Measurements from ENCODE around the gene CADM2.
"Not testable (repeated sequence)": the region's sequence is repeated elsewhere in the genome, so short reads cannot be mapped to it uniquely, and the experiment has no call there.

CADM2 gene

DNA sequence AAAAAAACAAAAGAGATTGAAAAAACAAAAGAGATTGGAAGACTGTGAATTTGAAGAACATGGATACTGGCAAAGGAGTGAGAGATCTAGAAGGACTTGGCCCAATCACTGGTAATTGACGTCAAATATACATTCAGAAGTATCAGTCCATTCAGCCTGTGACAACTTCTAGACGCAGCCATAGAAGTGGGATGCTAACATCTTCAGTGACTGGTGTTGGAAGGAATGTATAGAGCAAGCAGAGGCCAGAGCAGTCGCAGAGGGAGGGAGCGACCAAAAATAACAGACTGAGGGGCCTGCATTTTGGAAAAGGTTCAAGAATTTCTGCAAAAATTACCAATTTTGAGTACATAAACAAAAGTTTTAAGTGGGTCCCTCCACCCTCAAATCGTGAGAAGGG is 473.3 kb downstream of the CADM2 start:
- DNase-seq (ENCODE audit: insufficient read length, low spot score) (no peak), FAIRE-seq (no peak)

GRCh38 chr3:85433319-85433718 is 474.5 kb downstream of the CADM2 start:
- DNase-seq (ENCODE audit: insufficient read length, low spot score): no peak

GRCh38 chr3:85455561-85456200 is 496.9 kb downstream of the CADM2 start:
- FAIRE-seq: no peak
- no peak for DNase-seq (ENCODE audit: insufficient read length, low spot score)

More at GRCh38 chr3:85433319-85433718, 474.5 kb downstream of the CADM2 start:
- no peak for FAIRE-seq

DNA sequence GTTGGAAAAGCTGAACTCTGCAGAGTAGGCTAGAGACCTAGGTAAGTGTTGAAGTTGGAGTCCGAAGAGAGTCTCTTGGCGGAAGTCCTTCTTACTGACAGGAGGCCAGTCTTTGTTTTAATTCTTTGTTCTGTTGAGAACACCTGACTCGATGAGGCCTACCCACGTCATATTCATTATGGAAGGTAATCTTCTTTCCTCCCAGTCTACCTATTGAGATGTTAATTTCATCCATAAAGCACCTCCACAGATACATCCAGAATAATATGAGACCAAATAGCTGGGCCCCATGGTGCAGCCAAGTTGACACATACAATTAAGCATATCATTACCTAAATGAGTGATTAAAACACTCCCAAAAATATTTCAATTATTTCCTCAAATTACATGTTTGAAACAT is 515.5 kb downstream of the CADM2 start:
- DNase-seq (ENCODE audit: insufficient read length, low spot score) (no peak), FAIRE-seq (no peak)

DNA sequence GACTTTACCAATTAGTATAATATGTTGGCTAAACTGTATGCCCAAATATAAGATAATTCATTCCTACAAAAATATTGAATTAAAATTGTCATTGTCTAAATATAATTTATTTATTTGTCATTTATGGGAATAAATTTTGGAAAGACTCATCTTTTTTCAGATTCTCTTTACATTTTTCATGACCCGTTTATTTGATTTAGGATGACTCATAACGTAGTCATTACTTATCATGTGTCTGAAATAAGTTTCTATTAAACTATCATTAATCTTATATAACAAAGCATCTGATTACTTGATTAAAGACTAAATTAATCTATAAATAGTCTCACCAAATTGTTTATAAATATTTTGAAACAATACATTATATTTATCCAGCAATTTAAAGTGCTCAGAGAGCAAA is 516.6 kb downstream of the CADM2 start:
- no peak for FAIRE-seq
- DNase-seq (ENCODE audit: insufficient read length, low spot score): no peak

- DNase-seq (ENCODE audit: insufficient read length, low spot score) (no peak), FAIRE-seq (no peak)
Observed at GRCh38 chr3:85476891-85477495, 518.2 kb downstream of the CADM2 start.

DNA sequence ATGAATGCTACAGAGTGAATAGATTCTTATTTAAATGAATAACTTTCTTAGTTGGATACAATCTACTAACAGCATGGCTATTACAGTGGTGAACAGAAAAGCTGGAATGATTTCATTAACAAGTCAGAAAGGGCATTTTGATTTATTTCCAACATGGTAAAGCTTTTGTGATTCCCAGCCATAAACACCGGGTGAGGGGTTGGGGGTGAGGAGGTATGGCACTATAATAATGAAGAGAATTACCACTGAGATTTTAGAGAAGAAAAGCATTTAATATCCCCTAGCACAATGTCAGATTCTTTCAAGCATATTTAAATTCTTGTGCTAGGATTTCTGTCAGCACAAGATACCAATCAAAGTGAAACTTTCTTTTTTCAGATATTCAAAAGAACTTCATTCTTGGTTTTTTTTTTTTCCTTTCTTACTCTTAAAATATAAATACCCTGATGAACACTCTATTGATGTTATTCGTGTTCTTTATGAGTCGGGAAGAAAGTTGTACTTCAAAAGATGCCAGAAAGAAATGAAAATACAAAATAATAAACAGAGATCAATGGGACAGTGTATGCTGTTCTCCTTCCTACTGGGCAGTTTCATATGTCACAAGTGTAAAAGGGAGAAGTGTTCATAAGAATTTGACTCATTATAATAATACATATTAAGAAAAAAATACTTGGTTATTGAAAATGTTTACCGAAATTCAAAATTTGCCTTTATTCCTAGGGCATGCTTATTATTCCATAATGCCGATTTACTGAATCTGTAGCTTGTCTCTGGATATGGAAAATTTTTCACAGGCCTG is 522.8 kb downstream of the CADM2 start:
- no peak for DNase-seq (ENCODE audit: insufficient read length, low spot score)
- FAIRE-seq: no peak

DNA sequence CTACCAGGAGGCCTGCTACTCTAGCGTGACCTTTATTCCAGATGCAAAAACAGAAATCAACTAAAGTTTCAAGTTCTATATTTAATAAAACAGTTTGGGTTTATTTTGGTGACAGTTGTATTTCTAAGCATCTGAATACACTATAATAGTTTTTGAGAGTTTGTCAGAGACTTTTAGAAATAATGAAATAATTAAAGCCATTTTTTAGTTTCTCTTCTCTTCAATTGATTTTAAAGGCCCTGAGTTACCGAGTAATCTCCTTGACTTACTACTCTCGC is 523.4 kb downstream of the CADM2 start:
- DNase-seq (ENCODE audit: insufficient read length, low spot score) (no peak), FAIRE-seq (no peak)

- FAIRE-seq (no peak), DNase-seq (ENCODE audit: insufficient read length, low spot score) (no peak)
Observed at GRCh38 chr3:85483986-85484385, 525.2 kb downstream of the CADM2 start.

DNA sequence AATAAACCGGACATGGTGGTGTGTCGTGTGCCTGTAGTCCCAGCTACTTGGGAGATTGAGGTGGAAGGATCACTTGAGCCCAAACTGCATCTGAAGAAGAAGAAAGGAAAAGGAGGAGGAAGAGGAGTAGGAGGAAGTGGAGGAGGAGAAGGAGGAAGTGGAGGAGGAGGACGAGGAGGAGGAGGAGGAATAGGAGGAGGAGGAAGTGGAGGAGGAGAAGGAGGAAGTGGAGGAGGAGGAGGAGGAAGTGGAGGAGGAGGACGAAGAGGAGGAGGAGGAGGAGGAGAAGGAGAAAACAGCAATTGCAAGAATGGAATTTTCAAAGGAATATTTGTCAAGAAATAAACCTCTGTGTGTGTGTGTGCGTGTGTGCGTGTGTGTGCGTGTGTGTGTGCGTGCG is 528.6 kb downstream of the CADM2 start:
- DNase-seq (ENCODE audit: insufficient read length, low spot score): no peak

GRCh38 chr3:85495602-85496001 is 536.8 kb downstream of the CADM2 start:
- FAIRE-seq (no peak), DNase-seq (ENCODE audit: insufficient read length, low spot score) (no peak)

More for the DNA sequence above, 528.6 kb downstream of the CADM2 start:
- no peak for FAIRE-seq

GRCh38 chr3:85498177-85498576 is 539.4 kb downstream of the CADM2 start:
- no peak for FAIRE-seq
- no peak for DNase-seq (ENCODE audit: insufficient read length, low spot score)

DNA sequence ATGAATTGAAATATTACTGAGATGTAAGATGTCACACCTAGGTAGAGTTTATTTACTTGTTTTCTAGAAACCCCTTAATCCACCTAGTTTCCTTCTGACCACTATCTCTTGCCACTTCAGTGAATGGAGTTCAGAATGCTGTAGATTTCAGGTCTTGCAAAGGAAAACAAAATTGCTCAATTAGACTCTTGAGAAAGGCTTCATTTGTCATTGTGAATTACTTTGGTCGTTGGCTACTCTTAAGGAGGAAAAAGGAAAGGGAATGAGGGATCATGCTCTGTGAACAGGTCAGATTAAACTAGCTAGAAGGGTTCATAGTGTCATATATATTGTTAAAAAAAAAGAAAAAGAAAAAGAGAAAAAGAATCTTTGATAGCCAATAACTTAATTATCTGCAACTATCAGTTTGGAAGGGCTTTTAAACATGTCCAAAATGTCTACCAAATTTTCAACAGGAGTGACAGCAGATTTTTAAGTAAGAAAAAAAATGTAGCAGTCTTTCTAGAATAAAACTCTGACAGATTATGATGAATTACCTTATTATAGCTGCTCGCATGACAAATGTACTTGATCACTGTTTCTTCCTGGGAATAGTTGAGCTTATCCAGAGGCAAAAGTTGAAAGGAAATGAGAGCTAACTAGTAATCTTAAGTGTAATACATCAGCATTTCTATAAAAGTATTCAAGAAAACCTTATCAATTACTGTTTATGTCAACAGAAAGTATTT is 543.5 kb downstream of the CADM2 start:
- FAIRE-seq: no peak

GRCh38 chr3:85504129-85504784 is 545.5 kb downstream of the CADM2 start:
- DNase-seq (ENCODE audit: insufficient read length, low spot score); FAIRE-seq: not testable (repeated sequence)

More for the DNA sequence above, 543.5 kb downstream of the CADM2 start:
- no peak for DNase-seq (ENCODE audit: insufficient read length, low spot score)

GRCh38 chr3:85504785-85505511 is 546.2 kb downstream of the CADM2 start:
- FAIRE-seq: not testable (repeated sequence)

DNA sequence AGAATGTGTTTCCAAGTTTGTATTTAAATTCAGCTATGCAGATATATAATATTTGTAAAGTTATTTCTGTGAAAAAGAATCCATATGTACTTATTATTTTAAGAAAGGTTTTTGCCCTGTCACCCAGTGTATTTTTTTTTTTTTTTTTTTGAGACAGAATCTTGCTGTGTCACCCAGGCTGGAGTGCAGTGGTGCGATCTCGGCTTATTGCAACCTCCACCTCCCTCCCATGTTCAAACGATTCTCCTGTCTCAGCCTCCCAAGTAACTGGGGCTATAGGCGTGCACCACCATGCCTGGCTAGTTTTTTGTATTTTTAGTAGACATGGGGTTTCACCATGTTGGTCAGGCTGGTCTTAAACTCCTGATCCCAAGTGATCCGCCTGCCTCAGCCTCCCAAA is 548.3 kb downstream of the CADM2 start:
- not testable (repeated sequence) for DNase-seq (ENCODE audit: insufficient read length, low spot score); FAIRE-seq

More at GRCh38 chr3:85504785-85505511, 546.2 kb downstream of the CADM2 start:
- not testable (repeated sequence) for DNase-seq (ENCODE audit: insufficient read length, low spot score)

DNA sequence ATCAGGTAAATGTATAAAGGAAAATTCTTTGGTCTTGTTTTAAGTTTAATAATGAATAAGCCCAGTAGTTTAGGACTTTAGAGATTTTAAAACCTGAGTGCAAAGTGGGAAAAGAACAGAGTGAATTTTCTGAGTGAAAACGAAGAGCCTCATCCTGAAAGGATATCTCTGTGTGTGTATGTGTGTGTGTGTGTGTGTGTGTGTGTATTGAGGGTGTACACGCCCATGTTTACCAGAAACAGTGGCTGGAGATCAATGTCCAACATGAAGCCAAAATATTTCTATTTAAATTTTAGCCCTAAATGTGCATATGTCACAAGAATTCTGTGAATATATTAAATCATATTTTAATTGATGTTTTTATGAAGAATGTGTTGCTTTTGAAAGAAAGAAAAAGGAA is 549.9 kb downstream of the CADM2 start:
- no peak for FAIRE-seq
- no peak for DNase-seq (ENCODE audit: insufficient read length, low spot score)

DNA sequence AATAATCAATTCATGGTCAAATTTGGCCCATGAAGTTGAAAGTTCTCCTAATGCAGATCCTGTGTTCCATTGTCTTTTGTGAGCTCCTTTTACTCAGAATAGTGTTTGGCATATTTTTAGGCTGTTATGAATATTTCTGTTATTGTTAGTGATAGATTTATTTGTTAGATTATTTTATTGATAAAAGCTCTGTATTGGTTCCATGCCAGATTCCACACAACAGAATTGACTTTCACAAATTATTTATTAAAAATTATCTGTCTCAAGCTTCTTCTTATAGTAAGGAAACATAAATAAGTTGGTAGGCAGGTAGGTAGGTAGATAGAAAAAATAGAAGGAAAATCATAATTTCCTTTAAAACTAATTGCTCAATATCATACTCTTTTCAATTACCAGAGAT is 557.4 kb downstream of the CADM2 start:
- no peak for FAIRE-seq
- no peak for DNase-seq (ENCODE audit: insufficient read length, low spot score)

GRCh38 chr3:85524104-85524503 is 565.3 kb downstream of the CADM2 start:
- FAIRE-seq: no peak
- no peak for DNase-seq (ENCODE audit: insufficient read length, low spot score)

DNA sequence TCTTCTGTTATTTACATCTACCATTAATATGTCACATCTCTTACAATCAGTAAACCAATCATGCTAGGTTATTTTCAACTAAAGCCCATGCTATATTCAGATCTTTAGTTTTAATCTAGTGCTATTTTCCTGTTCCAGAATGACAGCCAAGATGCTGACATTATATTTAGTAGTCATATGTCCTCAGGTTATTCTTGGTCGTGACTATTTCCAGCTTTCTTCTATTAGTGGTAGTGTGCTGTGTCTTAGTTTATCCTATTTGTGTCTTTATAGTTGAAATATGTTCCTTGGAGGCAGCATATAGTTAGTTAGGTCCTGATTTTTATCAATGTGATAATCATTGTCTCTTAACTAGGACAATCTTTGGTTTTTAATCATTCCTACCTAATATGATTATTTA is 566.5 kb downstream of the CADM2 start:
- FAIRE-seq (no peak), DNase-seq (ENCODE audit: insufficient read length, low spot score) (no peak)
